HPDE6-E6E7 (cell line): ENCODE results near the gene SH3PXD2A.

Experiments used
- DNase-seq: peaks from one replicate; pipeline ENCODE4 v3.0.0; 2011; ENCODE audit warnings: missing footprints; ENCODE audit errors: extremely low spot score

Gene SH3PXD2A

GRCh38 chr10:103706762-103707161 lies 148.6 kb downstream of the SH3PXD2A start:
- DNase-seq = no peak

- no peak for DNase-seq
These were observed 149.3 kb downstream of the SH3PXD2A start for GRCh38 chr10:103706047-103706446.

GRCh38 chr10:103703941-103704919 lies 151.1 kb downstream of the SH3PXD2A start:
- no peak for DNase-seq

GRCh38 chr10:103701380-103702222 lies 153.8 kb downstream of the SH3PXD2A start:
- DNase-seq = no peak

GRCh38 chr10:103700436-103700715 lies 155.0 kb downstream of the SH3PXD2A start:
- DNase-seq = no peak

GRCh38 chr10:103699611-103700435 lies 155.6 kb downstream of the SH3PXD2A start:
- no peak for DNase-seq

GRCh38 chr10:103698266-103698665 lies 157.1 kb downstream of the SH3PXD2A start:
- no peak for DNase-seq

- DNase-seq = no peak
These were observed 157.6 kb downstream of the SH3PXD2A start for GRCh38 chr10:103697787-103698186.

- peak; percentile 93 for DNase-seq
These were observed 158.8 kb downstream of the SH3PXD2A start for GRCh38 chr10:103696411-103697145.

- DNase-seq = no peak
These were observed 159.3 kb downstream of the SH3PXD2A start for GRCh38 chr10:103696094-103696410.

GRCh38 chr10:103695584-103696005 lies 159.8 kb downstream of the SH3PXD2A start:
- DNase-seq = no peak

- no peak for DNase-seq
These were observed 161.6 kb downstream of the SH3PXD2A start for GRCh38 chr10:103693812-103694205.

- DNase-seq = no peak
These were observed 162.2 kb downstream of the SH3PXD2A start for GRCh38 chr10:103692952-103693811.

- DNase-seq = no peak
These were observed 162.9 kb downstream of the SH3PXD2A start for GRCh38 chr10:103692436-103692951.

- DNase-seq = no peak
These were observed 163.5 kb downstream of the SH3PXD2A start for GRCh38 chr10:103691723-103692435.

GRCh38 chr10:103691267-103691666 lies 164.1 kb downstream of the SH3PXD2A start:
- DNase-seq = no peak

- DNase-seq = no peak
These were observed 165.1 kb downstream of the SH3PXD2A start for GRCh38 chr10:103690281-103690680.

- DNase-seq = no peak
These were observed 166.9 kb downstream of the SH3PXD2A start for GRCh38 chr10:103688491-103688890.

GRCh38 chr10:103687718-103688117 lies 167.7 kb downstream of the SH3PXD2A start:
- DNase-seq = no peak
